ENCODE measurements around the gene RIOX2.
"Not testable (repeated sequence)": the region's sequence is repeated elsewhere in the genome, so short reads cannot be mapped to it uniquely, and the experiment has no call there.

RIOX2 gene

DNA sequence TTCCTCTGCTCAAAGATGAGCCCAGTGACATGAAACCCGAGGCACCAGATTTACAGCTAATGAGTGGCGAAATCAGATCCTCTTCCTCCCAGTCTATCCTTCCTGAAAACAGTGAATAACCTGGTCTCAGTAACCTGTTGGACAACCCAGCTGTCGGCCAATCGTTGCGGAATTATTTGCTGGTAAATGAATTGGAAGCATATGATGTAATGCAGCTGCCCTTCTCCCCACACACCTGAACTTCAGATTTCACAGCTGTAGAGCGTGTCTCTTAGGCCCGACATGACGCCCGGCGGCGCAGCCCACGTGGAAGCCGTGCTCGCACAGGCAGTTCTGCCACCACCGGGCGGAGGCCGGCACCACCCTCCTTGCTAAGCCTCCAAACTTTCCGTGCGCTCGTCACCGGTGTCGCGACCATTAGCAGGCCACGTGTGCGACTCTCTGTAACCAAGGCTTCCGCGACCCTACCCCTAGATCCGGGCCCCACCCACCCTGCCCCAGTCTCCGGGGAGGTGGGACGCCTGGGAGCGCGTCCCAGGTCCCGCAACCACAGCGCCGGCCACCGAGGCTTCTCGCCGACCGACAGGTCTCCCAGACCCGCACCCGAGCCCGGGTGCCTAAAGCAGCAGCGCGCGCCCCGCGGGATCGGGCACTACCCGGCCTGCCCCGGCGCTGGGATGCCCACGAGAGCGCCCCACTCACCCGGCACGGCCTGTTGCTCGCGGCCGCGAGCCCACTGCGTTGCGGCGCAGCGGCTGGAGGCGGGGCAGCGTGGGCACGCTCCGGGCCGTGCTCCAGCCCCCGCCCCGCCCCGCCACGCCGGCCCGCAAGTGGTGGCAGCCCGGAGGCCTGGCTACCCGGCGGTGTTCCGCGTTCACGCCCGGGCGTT, at the start of gene RIOX2:
RIOX2 (minus strand) TSS at position 753 of the 889 bp plus-strand sequence. CDS start 4,838 bp downstream, outside the sequence.
- TF ChIP-seq, protein P1, sequence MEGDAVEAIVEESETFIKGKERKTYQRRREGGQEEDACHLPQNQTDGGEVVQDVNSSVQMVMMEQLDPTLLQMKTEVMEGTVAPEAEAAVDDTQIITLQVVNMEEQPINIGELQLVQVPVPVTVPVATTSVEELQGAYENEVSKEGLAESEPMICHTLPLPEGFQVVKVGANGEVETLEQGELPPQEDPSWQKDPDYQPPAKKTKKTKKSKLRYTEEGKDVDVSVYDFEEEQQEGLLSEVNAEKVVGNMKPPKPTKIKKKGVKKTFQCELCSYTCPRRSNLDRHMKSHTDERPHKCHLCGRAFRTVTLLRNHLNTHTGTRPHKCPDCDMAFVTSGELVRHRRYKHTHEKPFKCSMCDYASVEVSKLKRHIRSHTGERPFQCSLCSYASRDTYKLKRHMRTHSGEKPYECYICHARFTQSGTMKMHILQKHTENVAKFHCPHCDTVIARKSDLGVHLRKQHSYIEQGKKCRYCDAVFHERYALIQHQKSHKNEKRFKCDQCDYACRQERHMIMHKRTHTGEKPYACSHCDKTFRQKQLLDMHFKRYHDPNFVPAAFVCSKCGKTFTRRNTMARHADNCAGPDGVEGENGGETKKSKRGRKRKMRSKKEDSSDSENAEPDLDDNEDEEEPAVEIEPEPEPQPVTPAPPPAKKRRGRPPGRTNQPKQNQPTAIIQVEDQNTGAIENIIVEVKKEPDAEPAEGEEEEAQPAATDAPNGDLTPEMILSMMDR (IDR thresholded peaks at IDR 0.05; ENCODE audit: low read depth, low read length) = no peak
- H3K4me3 ChIP-seq (ENCODE audit: low read depth, low read length) = peak within 1 kb of the TSS; percentile 64

DNA sequence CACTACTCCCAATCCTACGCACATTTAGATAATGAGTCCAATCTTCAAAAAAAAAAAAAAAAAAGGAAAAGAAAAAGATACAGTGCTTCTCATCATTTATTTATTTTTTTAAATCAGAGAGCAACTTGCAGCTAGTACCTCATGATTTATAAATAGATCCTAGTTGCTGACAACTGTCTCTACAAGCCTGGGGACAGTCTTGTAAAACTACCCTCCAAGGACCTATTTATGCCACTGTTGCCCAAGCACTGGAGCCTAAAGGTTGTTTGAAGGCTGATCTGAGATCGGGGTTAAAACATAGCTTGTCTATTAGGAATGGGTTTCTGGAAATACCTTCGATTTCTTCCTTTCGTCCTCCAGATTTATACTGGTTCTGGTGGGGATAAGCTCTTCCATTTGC, 48.2 kb upstream of the RIOX2 start:
- no peak overlapping the region for H3K4me3 ChIP-seq (ENCODE audit: low read depth, low read length)
- TF ChIP-seq, protein P1 (IDR thresholded peaks at IDR 0.05; ENCODE audit: low read depth, low read length) = no peak

DNA sequence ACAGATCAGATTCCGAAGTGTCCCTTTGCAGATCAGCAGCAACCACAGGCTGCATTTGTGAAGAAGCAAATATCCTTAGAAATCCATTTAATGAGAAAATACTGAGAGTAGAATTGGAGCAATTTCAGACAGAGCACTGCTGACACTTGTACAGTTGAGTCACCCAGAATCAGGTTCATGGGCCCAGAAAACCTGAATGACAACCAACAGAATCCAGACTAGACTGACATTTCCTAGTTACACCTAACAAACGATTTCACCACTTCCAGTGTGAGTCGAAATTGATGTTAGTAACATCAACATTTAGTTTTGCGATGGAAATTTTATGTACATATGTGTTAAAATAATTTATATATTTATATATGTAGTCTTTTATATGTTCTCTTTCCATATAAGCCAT, 46.1 kb upstream of the RIOX2 start:
- TF ChIP-seq, protein P1 (IDR thresholded peaks at IDR 0.05; ENCODE audit: low read depth, low read length) = no peak
- H3K4me3 ChIP-seq (ENCODE audit: low read depth, low read length) = no peak overlapping the region

DNA sequence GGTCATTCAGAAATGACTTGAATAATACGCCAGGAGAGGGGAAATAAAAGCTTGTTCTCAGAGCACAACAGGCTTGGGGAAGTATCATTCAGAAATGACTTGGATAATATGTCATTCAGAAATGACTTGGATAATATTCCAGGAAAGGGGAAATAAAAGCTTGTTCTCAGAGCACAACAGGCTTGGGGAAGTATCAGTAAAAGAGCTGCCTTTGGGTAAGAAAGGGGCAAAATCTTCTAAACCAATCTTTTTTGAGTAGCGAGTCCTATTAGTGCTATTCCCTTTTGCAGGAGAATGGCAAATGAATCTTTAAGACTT, 42.0 kb upstream of the RIOX2 start:
- TF ChIP-seq, protein P1 (IDR thresholded peaks at IDR 0.05; ENCODE audit: low read depth, low read length) = no peak
- no peak overlapping the region for H3K4me3 ChIP-seq (ENCODE audit: low read depth, low read length)

DNA sequence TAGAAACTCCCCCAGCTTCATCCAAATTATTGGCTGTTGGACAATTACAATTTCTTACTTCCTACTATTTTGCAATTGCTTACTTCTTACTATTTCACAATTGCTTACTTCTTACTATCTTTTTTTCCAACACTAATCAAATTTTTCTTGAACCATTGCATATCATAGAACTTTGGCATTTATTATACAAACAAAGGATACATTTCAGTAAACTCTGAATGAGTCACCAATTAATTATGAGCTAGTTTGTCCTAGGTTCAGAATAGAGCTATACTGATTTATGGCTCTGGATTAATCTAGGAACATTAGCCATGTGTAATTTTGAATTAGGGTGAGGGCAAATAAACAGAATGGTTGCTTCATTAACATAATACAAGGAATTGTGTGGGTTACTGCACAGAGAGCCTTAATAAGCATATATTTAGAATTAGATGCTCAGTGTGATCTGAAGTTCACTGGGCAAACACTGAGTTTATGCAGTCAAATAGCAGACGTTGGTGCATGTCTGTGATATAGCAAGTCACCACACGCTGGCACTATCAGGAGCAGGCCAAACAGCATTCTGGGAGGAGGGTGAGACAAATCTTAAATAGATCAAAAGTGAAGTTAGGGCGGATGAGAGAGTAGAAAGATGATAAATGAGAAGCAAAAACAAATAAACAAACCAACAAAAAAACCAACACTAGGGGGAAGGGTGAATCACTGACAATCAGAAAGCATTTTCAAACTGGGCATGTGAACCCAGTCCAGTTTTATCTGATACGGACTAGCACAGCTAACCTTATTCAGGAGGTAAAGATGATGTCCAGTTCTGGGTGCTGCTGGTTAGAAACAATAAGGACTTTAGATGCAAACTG, 41.4 kb upstream of the RIOX2 start:
- no peak overlapping the region for H3K4me3 ChIP-seq (ENCODE audit: low read depth, low read length)

DNA sequence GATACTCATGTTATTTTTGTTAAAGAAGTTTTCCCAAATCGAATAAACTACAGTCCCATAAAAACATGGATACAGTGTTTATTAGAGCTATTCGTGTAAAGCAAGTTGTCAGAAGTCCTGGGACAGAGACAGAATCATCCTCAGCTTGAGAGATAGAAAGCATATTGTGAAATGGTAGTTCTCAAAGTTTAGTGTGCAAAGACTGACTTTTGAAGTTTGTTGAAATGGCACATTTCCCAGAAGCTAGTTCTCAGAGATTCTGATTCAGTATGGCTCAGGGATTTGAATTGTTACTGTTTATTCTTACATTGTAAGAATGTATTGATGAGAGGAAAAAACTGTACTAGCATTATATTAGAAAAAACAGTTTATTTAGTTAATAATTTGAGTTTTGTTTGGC, 40.7 kb upstream of the RIOX2 start:
- TF ChIP-seq, protein P1 (IDR thresholded peaks at IDR 0.05; ENCODE audit: low read depth, low read length) = no peak
- H3K4me3 ChIP-seq (ENCODE audit: low read depth, low read length) = no peak overlapping the region

More for the DNA sequence above, 41.4 kb upstream of the RIOX2 start:
- TF ChIP-seq, protein P1 (IDR thresholded peaks at IDR 0.05; ENCODE audit: low read depth, low read length) = no peak

DNA sequence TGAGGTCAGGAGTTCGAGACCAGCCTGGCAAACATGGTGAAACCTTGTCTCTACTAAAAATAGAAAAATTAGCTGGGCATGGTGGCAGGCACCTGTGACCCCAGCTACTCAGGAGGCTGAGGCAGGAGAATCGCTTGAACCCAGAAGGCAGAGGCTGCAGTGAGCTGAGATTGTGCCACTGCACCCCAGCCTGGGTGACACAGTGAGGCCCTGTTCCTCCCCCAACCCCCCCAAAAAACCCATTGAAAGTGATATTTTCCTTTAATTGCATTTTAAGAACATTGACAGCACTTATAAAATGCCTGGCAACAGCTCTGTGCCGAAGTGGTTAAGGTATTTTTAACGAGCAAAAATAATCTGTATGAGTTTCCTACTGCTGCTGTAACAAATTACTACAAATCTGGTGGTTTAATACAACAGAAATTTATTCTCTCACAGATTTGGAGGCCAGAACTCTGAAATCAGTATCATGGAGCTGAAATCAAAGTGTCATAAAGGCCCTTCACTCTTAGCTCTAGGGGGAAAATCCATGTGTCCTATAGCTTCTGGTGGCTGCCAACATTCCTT, 38.7 kb upstream of the RIOX2 start:
- not testable (repeated sequence) for H3K4me3 ChIP-seq (ENCODE audit: low read depth, low read length)

Data from WI38 (cell line).